Esophagus squamous epithelium (tissue), 5 donors: ENCODE data around the gene TPBG. TPM values are rescaled to one million over a fixed set of nuclear protein-coding genes. Genes with fewer than 3 reads are reported as not detected.
A peak's percentile ranks its signal among the peaks of the same experiment; 100 is the strongest.

Source experiments
- DNase-seq: peaks from one replicate; lab custom pipeline; 2025; lab: John Stamatoyannopoulos, UW
- H3K27ac ChIP-seq, 4 donors: fragments of 200-600 bp; sonication (generic); one replicate each; pipeline ENCODE4 v1.5.1; 2016 to 2019; ENCODE audit warnings: mild to moderate bottlenecking in 1 of 4
- H3K27me3 ChIP-seq, 4 donors: fragments of 200-600 bp; sonication (generic); 1 replicate in 3 of 4; 2 replicates in 1 of 4; pipeline versions ENCODE4 v1.5.1 to v1.6.0; 2017 to 2021; ENCODE audit warnings: antibody characterized with exemption in 1 of 4
- H3K36me3 ChIP-seq, 3 donors: fragments of 200-600 bp; sonication (generic); one replicate each; pipeline ENCODE4 v1.5.1; 2016 to 2019
- H3K4me1 ChIP-seq, 3 donors: fragments of 200-600 bp; sonication (generic); one replicate each; pipeline ENCODE4 v1.5.1; 2017 to 2019
- H3K4me3 ChIP-seq, 4 donors: fragments of 200-600 bp; sonication (generic); 1 replicate in 3 of 4; 2 replicates in 1 of 4; pipeline ENCODE4 v1.5.1; 2016 to 2019; ENCODE audit warnings: mild to moderate bottlenecking in 2 of 4, moderate library complexity in 1 of 4
- H3K9me3 ChIP-seq, 3 donors: fragments of 200-600 bp; sonication (generic); one replicate each; pipeline ENCODE4 v1.5.1; 2016 to 2019
- POLR2A ChIP-seq, 4 donors: fragments of 450-650 bp; IDR thresholded peaks; one replicate each; pipeline ENCODE4 v1.6.1; 2017; ENCODE audit warnings: antibody characterized with exemption in 4 of 4, mild to moderate bottlenecking in 4 of 4, moderate library complexity in 3 of 4
- WGBS, 2 donors: methylation state at CpG; one replicate each; pipeline ENCODE4 v1.1.5; 2018; 5-methylcytosine and 5-hydroxymethylcytosine counted together
- intact Hi-C: fragments of 100-400 bp; cut with DNase I; formaldehyde crosslinking; loops from one replicate; pipeline ENCODE4 v1.15.0; 2022
- total RNA-seq, 4 donors: library from RNA; depleted of rRNA; stranded (reverse); fragments of >200 nt; gene quantifications; one replicate each; pipeline ENCODE4 v1.1.0, GENCODE V29; 2016
- TF ChIP-seq, protein P1 (sequence below), 6 experiments: fragments of 450-650 bp in 4 of 6; fragments of 200-600 bp in 2 of 6; sonication (generic) in 2 of 6; IDR thresholded peaks; one replicate each; pipeline ENCODE4 v1.5.1; 2016 to 2019; ENCODE audit warnings: antibody characterized with exemption in 6 of 6, mild to moderate bottlenecking in 4 of 6, moderate library complexity in 4 of 6
- donor health status: DM: yes; HTN: yes; CAD: no.

TPBG gene, protein sequence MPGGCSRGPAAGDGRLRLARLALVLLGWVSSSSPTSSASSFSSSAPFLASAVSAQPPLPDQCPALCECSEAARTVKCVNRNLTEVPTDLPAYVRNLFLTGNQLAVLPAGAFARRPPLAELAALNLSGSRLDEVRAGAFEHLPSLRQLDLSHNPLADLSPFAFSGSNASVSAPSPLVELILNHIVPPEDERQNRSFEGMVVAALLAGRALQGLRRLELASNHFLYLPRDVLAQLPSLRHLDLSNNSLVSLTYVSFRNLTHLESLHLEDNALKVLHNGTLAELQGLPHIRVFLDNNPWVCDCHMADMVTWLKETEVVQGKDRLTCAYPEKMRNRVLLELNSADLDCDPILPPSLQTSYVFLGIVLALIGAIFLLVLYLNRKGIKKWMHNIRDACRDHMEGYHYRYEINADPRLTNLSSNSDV
- 10 to 100 TPM; 18.2 to 41.9 (median 31.5) TPM for total RNA-seq

DNA sequence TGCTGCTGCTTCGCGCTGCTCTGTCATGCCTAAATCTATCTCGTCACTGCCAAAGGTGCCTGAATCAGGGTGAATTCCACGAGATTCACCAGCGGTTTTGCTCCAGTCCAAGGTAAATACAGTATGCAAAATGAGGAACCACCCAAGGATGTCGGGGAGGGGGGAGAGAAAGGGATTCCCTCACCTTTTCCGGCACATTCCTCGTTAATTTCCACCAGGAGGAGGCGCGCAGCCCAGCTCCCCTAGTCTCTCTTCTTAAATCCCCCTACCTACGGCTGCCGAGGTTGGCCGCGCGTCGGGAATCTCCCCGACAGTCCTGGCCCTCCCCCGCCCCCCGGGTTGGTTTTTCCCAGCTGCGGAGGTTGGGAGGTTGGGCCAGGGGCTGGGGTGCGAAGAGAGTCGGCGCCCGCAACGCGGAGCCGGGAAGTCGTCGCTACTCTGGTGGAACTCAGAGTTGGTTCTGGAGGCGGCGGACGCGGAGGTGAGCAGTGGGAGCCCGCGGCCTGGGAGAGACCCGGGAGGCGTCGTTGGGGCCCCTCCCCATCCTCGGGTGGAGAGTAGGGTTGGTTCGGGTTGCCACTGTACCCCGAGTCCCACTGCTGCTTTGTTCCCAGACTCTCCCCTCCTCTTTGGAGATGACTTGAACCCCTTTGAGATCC lies at the start of gene TPBG:
TSS of gene TPBG (plus strand) at position 390 of the 659 bp plus-strand sequence. CDS start 1,145 bp downstream, outside the sequence.
- Histone ChIP-seq H3K27ac (peak within 1 kb of the TSS; percentile 86 to 95 (median 92)), H3K36me3 (peaks cover 0 to 11% (median 0%) of the 10 kb centered on the region in 3 donors), H3K9me3 (no peaks in the 10 kb centered on the region), H3K27me3 (peaks cover 0 to 35% (median 0%) of the 10 kb centered on the region in 4 donors), H3K4me3 (peak within 1 kb of the TSS; percentile 65 to 85 (median 78)), H3K4me1 (peaks cover 6 to 45% (median 14%) of the 10 kb centered on the region in 3 donors)
- intact Hi-C loops: no loop called here
- no peak for DNase-seq
- TF ChIP-seq, protein P1, sequence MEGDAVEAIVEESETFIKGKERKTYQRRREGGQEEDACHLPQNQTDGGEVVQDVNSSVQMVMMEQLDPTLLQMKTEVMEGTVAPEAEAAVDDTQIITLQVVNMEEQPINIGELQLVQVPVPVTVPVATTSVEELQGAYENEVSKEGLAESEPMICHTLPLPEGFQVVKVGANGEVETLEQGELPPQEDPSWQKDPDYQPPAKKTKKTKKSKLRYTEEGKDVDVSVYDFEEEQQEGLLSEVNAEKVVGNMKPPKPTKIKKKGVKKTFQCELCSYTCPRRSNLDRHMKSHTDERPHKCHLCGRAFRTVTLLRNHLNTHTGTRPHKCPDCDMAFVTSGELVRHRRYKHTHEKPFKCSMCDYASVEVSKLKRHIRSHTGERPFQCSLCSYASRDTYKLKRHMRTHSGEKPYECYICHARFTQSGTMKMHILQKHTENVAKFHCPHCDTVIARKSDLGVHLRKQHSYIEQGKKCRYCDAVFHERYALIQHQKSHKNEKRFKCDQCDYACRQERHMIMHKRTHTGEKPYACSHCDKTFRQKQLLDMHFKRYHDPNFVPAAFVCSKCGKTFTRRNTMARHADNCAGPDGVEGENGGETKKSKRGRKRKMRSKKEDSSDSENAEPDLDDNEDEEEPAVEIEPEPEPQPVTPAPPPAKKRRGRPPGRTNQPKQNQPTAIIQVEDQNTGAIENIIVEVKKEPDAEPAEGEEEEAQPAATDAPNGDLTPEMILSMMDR (IDR thresholded peaks at IDR 0.05): peak in 2 of 6 experiments; percentile 13 to 33
- peak in 2 of 4 donors; percentile 59 to 79 for TF ChIP-seq POLR2A (IDR thresholded peaks at IDR 0.05)
- 1% methylated on average over 9 to 19 of the region's 41 CpGs for WGBS, 2 donors

DNA sequence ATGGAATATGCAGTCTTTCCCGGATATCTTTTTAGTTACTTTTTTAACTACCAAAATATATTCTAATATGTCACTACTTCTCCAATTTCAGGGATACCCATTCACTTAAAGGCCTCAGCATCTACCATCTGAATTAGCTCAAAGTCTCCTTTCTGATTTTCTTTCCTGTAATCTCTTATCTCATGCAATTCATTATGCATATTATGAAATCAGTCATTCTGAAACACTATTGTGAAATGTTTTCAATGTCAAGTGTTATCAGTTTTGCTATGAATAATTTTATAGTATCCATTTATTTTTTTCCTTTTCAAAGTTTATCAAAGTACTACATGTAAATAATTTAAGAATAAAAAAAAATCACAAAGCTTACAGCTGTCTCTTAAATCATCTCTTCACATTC lies 41.2 kb upstream of the TPBG start:
- intact Hi-C loops: no loop called here
- Histone ChIP-seq H3K9me3 (no peaks in the 10 kb centered on the region), H3K4me3 (no peak overlapping the region), H3K4me1 (no peaks in the 10 kb centered on the region), H3K36me3 (no peaks in the 10 kb centered on the region), H3K27me3 (no peaks in the 10 kb centered on the region), H3K27ac (no peak overlapping the region)
- no peak for DNase-seq
- 86 to 89% methylated on average over 1 of the region's 1 CpG for WGBS, 2 donors
- TF ChIP-seq, protein P1 (IDR thresholded peaks at IDR 0.05): no peak
- no peak for TF ChIP-seq POLR2A (IDR thresholded peaks at IDR 0.05)

DNA sequence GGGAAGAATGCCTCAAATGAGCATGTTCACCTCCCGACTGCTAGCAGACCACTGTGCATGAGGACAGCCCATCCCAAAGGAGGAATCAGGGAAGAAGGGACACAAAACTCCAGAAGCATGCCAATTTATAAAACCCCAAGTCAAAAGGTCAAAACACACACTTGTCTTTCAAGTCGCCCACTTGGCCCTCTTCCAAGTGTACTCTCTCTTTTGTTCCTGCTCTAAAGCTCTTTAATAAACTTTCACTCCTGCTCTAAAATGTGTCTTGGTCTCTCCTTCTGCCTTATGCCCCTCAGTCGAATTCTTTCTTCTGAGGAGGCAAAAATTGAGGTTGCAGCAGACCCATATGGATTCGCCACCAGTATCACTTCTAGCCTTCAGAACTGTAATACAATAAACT lies 33.9 kb upstream of the TPBG start:
- WGBS, 2 donors: 57 to 59% methylated on average over 4 of the region's 4 CpGs
- intact Hi-C loops: no loop called here
- Histone ChIP-seq H3K4me1 (peaks cover 0 to 17% (median 6%) of the 10 kb centered on the region in 3 donors), H3K27me3 (no peaks in the 10 kb centered on the region), H3K9me3 (no peaks in the 10 kb centered on the region), H3K36me3 (no peaks in the 10 kb centered on the region), H3K27ac (no peak overlapping the region), H3K4me3 (no peak overlapping the region)
- TF ChIP-seq, protein P1 (IDR thresholded peaks at IDR 0.05): no peak
- TF ChIP-seq POLR2A (IDR thresholded peaks at IDR 0.05): no peak
- DNase-seq: no peak

DNA sequence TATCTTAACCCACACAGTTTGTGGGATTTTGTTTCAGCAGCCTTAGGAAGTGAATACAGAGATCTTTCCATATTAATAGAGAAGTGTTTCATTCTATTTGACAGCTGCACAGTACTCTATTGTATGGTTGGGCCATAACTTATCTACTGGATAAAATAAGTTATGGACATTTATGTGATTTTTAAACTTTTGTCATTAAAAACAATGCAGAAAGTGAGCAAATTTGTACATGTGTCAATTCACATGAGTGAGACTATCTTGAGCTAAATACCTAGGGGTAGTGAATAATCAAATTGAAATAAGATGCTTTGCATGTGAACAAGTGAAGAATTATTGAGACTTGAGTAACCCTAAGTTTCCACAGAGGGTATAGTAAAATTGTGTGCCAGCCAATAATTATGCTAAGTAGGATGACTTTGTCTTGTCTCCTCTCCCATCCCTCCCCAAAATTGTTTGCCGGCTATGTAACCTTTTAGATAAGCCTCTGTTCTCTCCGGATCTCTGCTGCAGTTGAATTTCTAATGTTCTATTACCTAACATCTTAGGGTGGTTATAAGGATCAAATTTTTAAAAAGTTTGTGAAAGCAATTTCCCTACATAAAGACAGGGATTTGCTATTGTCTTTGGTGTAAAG lies 33.3 kb upstream of the TPBG start:
- no peaks in the 10 kb centered on the region for H3K36me3 ChIP-seq
- H3K27me3 ChIP-seq: no peaks in the 10 kb centered on the region
- no peak overlapping the region for H3K27ac ChIP-seq
- no peak for TF ChIP-seq POLR2A (IDR thresholded peaks at IDR 0.05)
- TF ChIP-seq, protein P1 (IDR thresholded peaks at IDR 0.05): no peak
- H3K4me1 ChIP-seq: peaks cover 0 to 17% (median 6%) of the 10 kb centered on the region in 3 donors
- intact Hi-C loops: no loop called here
- H3K9me3 ChIP-seq: no peaks in the 10 kb centered on the region
- 81 to 83% methylated on average over 2 of the region's 2 CpGs for WGBS, 2 donors
- H3K4me3 ChIP-seq: no peak overlapping the region
- DNase-seq: no peak
